ENCODE data around the gene CNOT11. TPM values are rescaled to one million over a fixed set of nuclear protein-coding genes. Genes with fewer than 3 reads are reported as not detected.
"Not testable (repeated sequence)": the region's sequence is repeated elsewhere in the genome, so short reads cannot be mapped to it uniquely, and the experiment has no call there.

The CNOT11 gene
- total RNA-seq, 1 donor from 2014 or later, result 20.1 TPM

GRCh38 chr2:101219246-101219645 is 33.4 kb upstream of the CNOT11 start:
- no peaks in the 10 kb centered on the region for H3K36me3 ChIP-seq
- DNase-seq (ENCODE audit: extremely low spot score in 2 of 2), result no peak

GRCh38 chr2:101220091-101220490 is 32.6 kb upstream of the CNOT11 start:
- H3K4me1 ChIP-seq; DNase-seq (ENCODE audit: extremely low spot score in 2 of 2); H3K27ac ChIP-seq; H3K4me3 ChIP-seq; H3K27me3 ChIP-seq; intact Hi-C loops (cut with DNase I); H3K9me3 ChIP-seq; H3K36me3 ChIP-seq: not testable (repeated sequence)

More at GRCh38 chr2:101219246-101219645, 33.4 kb upstream of the CNOT11 start:
- no peaks in the 10 kb centered on the region for H3K4me1 ChIP-seq
- no peaks in the 10 kb centered on the region for H3K27me3 ChIP-seq
- intact Hi-C loops (cut with DNase I), result no loop called here
- H3K27ac ChIP-seq, result no peak overlapping the region
- TF ChIP-seq POLR2AphosphoS5 (IDR thresholded peaks at IDR 0.05; ENCODE audit: insufficient read depth in 1 of 2, low read depth in 1 of 2), result no peak
- TF ChIP-seq CTCF (IDR thresholded peaks at IDR 0.05), result no peak
- no peak for TF ChIP-seq POLR2A (IDR thresholded peaks at IDR 0.05)
- no peak overlapping the region for H3K4me3 ChIP-seq
- no peaks in the 10 kb centered on the region for H3K9me3 ChIP-seq

GRCh38 chr2:101223814-101224231 is 28.9 kb upstream of the CNOT11 start:
- intact Hi-C loops (cut with DNase I), result no loop called here
- no peaks in the 10 kb centered on the region for H3K4me1 ChIP-seq
- H3K27me3 ChIP-seq, result no peaks in the 10 kb centered on the region
- DNase-seq (ENCODE audit: extremely low spot score in 2 of 2), result no peak
- no peak overlapping the region for H3K27ac ChIP-seq
- H3K36me3 ChIP-seq, result no peaks in the 10 kb centered on the region
- H3K9me3 ChIP-seq, result no peaks in the 10 kb centered on the region
- no peak overlapping the region for H3K4me3 ChIP-seq
- no peak for TF ChIP-seq POLR2AphosphoS5 (IDR thresholded peaks at IDR 0.05; ENCODE audit: insufficient read depth in 1 of 2, low read depth in 1 of 2)
- TF ChIP-seq POLR2A (IDR thresholded peaks at IDR 0.05), result no peak

GRCh38 chr2:101230541-101231001 is 22.1 kb upstream of the CNOT11 start:
- DNase-seq (ENCODE audit: extremely low spot score in 2 of 2), result no peak
- Histone ChIP-seq H3K27ac (no peak overlapping the region), H3K9me3 (no peaks in the 10 kb centered on the region), H3K4me1 (no peaks in the 10 kb centered on the region), H3K4me3 (no peak overlapping the region), H3K36me3 (no peaks in the 10 kb centered on the region), H3K27me3 (no peaks in the 10 kb centered on the region)
- intact Hi-C loops (cut with DNase I), result no loop called here
- TF ChIP-seq POLR2A (IDR thresholded peaks at IDR 0.05), result no peak
- TF ChIP-seq POLR2AphosphoS5 (IDR thresholded peaks at IDR 0.05; ENCODE audit: insufficient read depth in 1 of 2, low read depth in 1 of 2), result no peak
- no peak for TF ChIP-seq CTCF (IDR thresholded peaks at IDR 0.05)

GRCh38 chr2:101231240-101231639 is 21.4 kb upstream of the CNOT11 start:
- Histone ChIP-seq H3K27ac (no peak overlapping the region), H3K4me1 (no peaks in the 10 kb centered on the region), H3K9me3 (no peaks in the 10 kb centered on the region), H3K36me3 (no peaks in the 10 kb centered on the region), H3K4me3 (no peak overlapping the region), H3K27me3 (no peaks in the 10 kb centered on the region)
- TF ChIP-seq POLR2AphosphoS5 (IDR thresholded peaks at IDR 0.05; ENCODE audit: insufficient read depth in 1 of 2, low read depth in 1 of 2) (no peak), POLR2A (IDR thresholded peaks at IDR 0.05) (no peak), CTCF (IDR thresholded peaks at IDR 0.05) (no peak)
- DNase-seq (ENCODE audit: extremely low spot score in 2 of 2), result no peak
- intact Hi-C loops (cut with DNase I), result no loop called here

GRCh38 chr2:101231937-101232730 is 20.6 kb upstream of the CNOT11 start:
- no peak for DNase-seq (ENCODE audit: extremely low spot score in 2 of 2)

More at GRCh38 chr2:101231937-101232730, 20.6 kb upstream of the CNOT11 start:
- TF ChIP-seq POLR2A (IDR thresholded peaks at IDR 0.05) (no peak), CTCF (IDR thresholded peaks at IDR 0.05) (no peak), POLR2AphosphoS5 (IDR thresholded peaks at IDR 0.05; ENCODE audit: insufficient read depth in 1 of 2, low read depth in 1 of 2) (no peak)
- Histone ChIP-seq H3K4me1 (no peaks in the 10 kb centered on the region), H3K9me3 (no peaks in the 10 kb centered on the region), H3K4me3 (no peak overlapping the region), H3K36me3 (no peaks in the 10 kb centered on the region), H3K27me3 (no peaks in the 10 kb centered on the region), H3K27ac (no peak overlapping the region)
- intact Hi-C loops (cut with DNase I), result no loop called here
